Hepatocyte (in vitro differentiated cells): ENCODE results near the gene PPFIBP2. TPM values are rescaled to one million over a fixed set of nuclear protein-coding genes. Genes with fewer than 3 reads are reported as not detected.

ENCODE experiments used
- DNase-seq: peaks from one replicate; pipeline ENCODE4 v3.0.0-alpha.2; 2016; ENCODE audit warnings: low spot score
- H2AFZ ChIP-seq: fragments of 200-600 bp; sonication (generic); 2 replicates; pipeline ENCODE4 v1.6.0; 2016; ENCODE audit warnings: antibody characterized with exemption, mild to moderate bottlenecking
- H3K27ac ChIP-seq: fragments of 200-600 bp; sonication (generic); 2 replicates; pipeline ENCODE4 v1.5.1; 2016; ENCODE audit warnings: mild to moderate bottlenecking
- H3K27me3 ChIP-seq: fragments of 200-600 bp; sonication (generic); 2 replicates; pipeline ENCODE4 v1.6.1; 2016
- H3K36me3 ChIP-seq: fragments of 200-600 bp; sonication (generic); replicated peaks from 2 replicates; pipeline ENCODE4 v1.5.1; 2016; ENCODE audit warnings: low read depth; ENCODE audit not compliant: insufficient read depth
- H3K4me1 ChIP-seq: fragments of 200-600 bp; sonication (generic); 2 replicates; pipeline ENCODE4 v1.5.1; 2016; ENCODE audit warnings: mild to moderate bottlenecking, moderate library complexity; ENCODE audit not compliant: insufficient read depth
- H3K4me2 ChIP-seq: fragments of 200-600 bp; sonication (generic); 2 replicates; pipeline ENCODE4 v1.6.0; 2016
- H3K4me3 ChIP-seq: fragments of 200-600 bp; sonication (generic); 2 replicates; pipeline ENCODE4 v1.5.1; 2016; ENCODE audit warnings: mild to moderate bottlenecking
- H3K79me2 ChIP-seq: fragments of 200-600 bp; sonication (generic); 2 replicates; pipeline ENCODE4 v1.6.0; 2017; ENCODE audit warnings: mild to moderate bottlenecking
- H3K9me2 ChIP-seq: fragments of 200-600 bp; sonication (generic); replicated peaks from 2 replicates; pipeline ENCODE4 v1.6.0; 2017; ENCODE audit warnings: mild to moderate bottlenecking; ENCODE audit not compliant: insufficient read depth
- H3K9me3 ChIP-seq: fragments of 200-600 bp; sonication (generic); 2 replicates; pipeline ENCODE4 v1.5.1; 2016; ENCODE audit warnings: low read depth, mild to moderate bottlenecking
- H4K20me1 ChIP-seq: fragments of 200-600 bp; sonication (generic); 2 replicates; pipeline ENCODE4 v1.6.0; 2016; ENCODE audit warnings: mild to moderate bottlenecking; ENCODE audit not compliant: insufficient read depth, poor library complexity, severe bottlenecking
- CTCF ChIP-seq: fragments of 200-600 bp; sonication (generic); IDR thresholded peaks from 2 replicates; pipeline ENCODE4 v1.5.1; 2016; ENCODE audit warnings: antibody characterized with exemption, mild to moderate bottlenecking; ENCODE audit not compliant: poor library complexity
- EZH2 ChIP-seq: fragments of 200-600 bp; sonication (generic); IDR thresholded peaks from 2 replicates; pipeline ENCODE4 v1.6.1; 2016; ENCODE audit warnings: antibody characterized with exemption, mild to moderate bottlenecking, borderline replicate concordance
- EZH2phosphoT487 ChIP-seq: fragments of 200-600 bp; sonication (generic); IDR thresholded peaks from one replicate; pipeline ENCODE4 v1.6.1; 2018; ENCODE audit warnings: antibody characterized with exemption, mild to moderate bottlenecking, low read depth, moderate library complexity; ENCODE audit not compliant: unreplicated experiment, severe bottlenecking
- WGBS: methylation state at CpG from one replicate; pipeline ENCODE4 v1.1.6; 2016; ENCODE audit warnings: low lambda C conversion rate; ENCODE audit errors: missing lambda C conversion rate; 5-methylcytosine and 5-hydroxymethylcytosine counted together
- polyA plus RNA-seq: library from polyadenylated mRNA; unstranded; fragments of >200 nt; fragmentation: Nextera tagmentation; extraction: Ambion mirVana; gene quantifications from 2 replicates; pipeline ENCODE4 v1.2.1, GENCODE V29; 2016
- total RNA-seq: library from RNA; depleted of rRNA; stranded (reverse); fragments of >200 nt; gene quantifications from 2 replicates; pipeline ENCODE4 v1.2.3, GENCODE V29; 2014

PPFIBP2 gene
- total and polyA plus RNA-seq, 2 experiments from 2014 or later = 33.9 to 55.8 TPM

GRCh38 chr11:7528514-7529049 lies 14.8 kb downstream of the PPFIBP2 start:
- H3K4me3 ChIP-seq = no peak overlapping the region
- H3K9me2 ChIP-seq = no peaks in the 10 kb centered on the region
- H2AFZ ChIP-seq = no peak overlapping the region
- H3K4me2 ChIP-seq = no peak overlapping the region
- DNase-seq = no peak
- peaks cover 52% of the 10 kb centered on the region for H3K79me2 ChIP-seq
- no peak overlapping the region for H3K27ac ChIP-seq
- no peaks in the 10 kb centered on the region for H3K36me3 ChIP-seq
- no peaks in the 10 kb centered on the region for H3K27me3 ChIP-seq
- H3K4me1 ChIP-seq = peaks cover 6% of the 10 kb centered on the region
- no peak for TF ChIP-seq EZH2
- no peak for TF ChIP-seq EZH2phosphoT487
- TF ChIP-seq CTCF = no peak
- H3K9me3 ChIP-seq = no peaks in the 10 kb centered on the region
- H4K20me1 ChIP-seq = no peaks in the 10 kb centered on the region
- WGBS = 98% methylated on average over 4 of the region's 4 CpGs

- no peak overlapping the region for H3K4me3 ChIP-seq
- no peak overlapping the region for H3K27ac ChIP-seq
- whole genome bisulfite sequencing = 90% methylated on average over 1 of the region's 1 CpG
- H3K36me3 ChIP-seq = no peaks in the 10 kb centered on the region
- H4K20me1 ChIP-seq = no peaks in the 10 kb centered on the region
- no peak for DNase-seq
- TF ChIP-seq EZH2phosphoT487 (no peak), CTCF (no peak), EZH2 (no peak)
- no peak overlapping the region for H3K4me2 ChIP-seq
- H3K27me3 ChIP-seq = no peaks in the 10 kb centered on the region
- no peak overlapping the region for H2AFZ ChIP-seq
- H3K79me2 ChIP-seq = peaks cover 47% of the 10 kb centered on the region
- no peaks in the 10 kb centered on the region for H3K9me2 ChIP-seq
- peaks cover 6% of the 10 kb centered on the region for H3K4me1 ChIP-seq
- H3K9me3 ChIP-seq = no peaks in the 10 kb centered on the region
Measured at GRCh38 chr11:7530013-7530640, 16.3 kb downstream of the PPFIBP2 start.

GRCh38 chr11:7531011-7531410 lies 17.2 kb downstream of the PPFIBP2 start:
- Histone ChIP-seq H3K9me2 (no peaks in the 10 kb centered on the region), H3K36me3 (no peaks in the 10 kb centered on the region), H3K79me2 (peaks cover 41% of the 10 kb centered on the region), H4K20me1 (no peaks in the 10 kb centered on the region), H2AFZ (no peak overlapping the region), H3K4me3 (no peak overlapping the region), H3K27ac (no peak overlapping the region), H3K9me3 (no peaks in the 10 kb centered on the region), H3K4me2 (no peak overlapping the region), H3K27me3 (no peaks in the 10 kb centered on the region), H3K4me1 (peaks cover 11% of the 10 kb centered on the region)
- TF ChIP-seq EZH2phosphoT487 = no peak
- no peak for TF ChIP-seq EZH2
- TF ChIP-seq CTCF = no peak
- no peak for DNase-seq
